Smooth muscle cell (in vitro differentiated cells): ENCODE results near the gene COLGALT1. TPM values are rescaled to one million over a fixed set of nuclear protein-coding genes. Genes with fewer than 3 reads are reported as not detected.
"Not testable (repeated sequence)": the region's sequence is repeated elsewhere in the genome, so short reads cannot be mapped to it uniquely, and the experiment has no call there.

Source experiments
- DNase-seq: peaks from one replicate; lab custom pipeline; 2025; ENCODE audit not compliant: unreplicated experiment; lab: John Stamatoyannopoulos, UW
- H2AFZ ChIP-seq: fragments of 200-600 bp; sonication (generic); 2 replicates; pipeline ENCODE4 v1.6.0; 2016; ENCODE audit warnings: antibody characterized with exemption, low read depth, mild to moderate bottlenecking
- H3F3A ChIP-seq: fragments of 200-600 bp; sonication (generic); 2 replicates; pipeline ENCODE4 v1.6.0; 2017; ENCODE audit warnings: antibody characterized with exemption, low read depth
- H3K27ac ChIP-seq: fragments of 200-600 bp; sonication (generic); 2 replicates; pipeline ENCODE4 v1.5.1; 2016; ENCODE audit warnings: low read depth, mild to moderate bottlenecking
- H3K27me3 ChIP-seq: fragments of 200-600 bp; sonication (generic); 2 replicates; pipeline ENCODE4 v1.6.1; 2016; ENCODE audit warnings: low read depth, mild to moderate bottlenecking
- H3K36me3 ChIP-seq: fragments of 200-600 bp; sonication (generic); 2 replicates; pipeline ENCODE4 v1.5.1; 2016; ENCODE audit warnings: low read depth
- H3K4me1 ChIP-seq: fragments of 200-600 bp; sonication (generic); 2 replicates; pipeline ENCODE4 v1.5.1; 2016; ENCODE audit warnings: low read depth
- H3K4me2 ChIP-seq: fragments of 200-600 bp; sonication (generic); 2 replicates; pipeline ENCODE4 v1.6.0; 2016; ENCODE audit warnings: mild to moderate bottlenecking
- H3K4me3 ChIP-seq: fragments of 200-600 bp; sonication (generic); 2 replicates; pipeline ENCODE4 v1.5.1; 2016; ENCODE audit warnings: mild to moderate bottlenecking
- H3K79me2 ChIP-seq: fragments of 200-600 bp; sonication (generic); 2 replicates; pipeline ENCODE4 v1.6.0; 2016; ENCODE audit warnings: low read depth, mild to moderate bottlenecking
- H3K9ac ChIP-seq: fragments of 200-600 bp; sonication (generic); 2 replicates; pipeline ENCODE4 v1.6.0; 2016; ENCODE audit warnings: low read depth
- H3K9me3 ChIP-seq: fragments of 200-600 bp; sonication (generic); replicated peaks from 2 replicates; pipeline ENCODE4 v1.5.1; 2016; ENCODE audit warnings: low read depth
- H4K20me1 ChIP-seq: fragments of 200-600 bp; sonication (generic); 2 replicates; pipeline ENCODE4 v1.6.0; 2016; ENCODE audit warnings: low read depth
- WGBS: methylation state at CpG from one replicate; pipeline ENCODE4 v1.1.7; 2016; ENCODE audit warnings: low lambda C conversion rate; 5-methylcytosine and 5-hydroxymethylcytosine counted together
- polyA plus RNA-seq: library from polyadenylated mRNA; unstranded; fragments of >200 nt; fragmentation: Nextera tagmentation; extraction: Ambion mirVana; gene quantifications from 2 replicates; pipeline ENCODE4 v1.2.1, GENCODE V29; 2016
- total RNA-seq: library from RNA; depleted of rRNA; stranded (reverse); fragments of >200 nt; gene quantifications from 2 replicates; pipeline ENCODE4 v1.2.3, GENCODE V29; 2014
- TF ChIP-seq, protein P1 (sequence below): fragments of 200-600 bp; sonication (generic); IDR thresholded peaks from 2 replicates; pipeline ENCODE4 v1.5.1; 2017; ENCODE audit warnings: borderline replicate concordance, mild to moderate bottlenecking, antibody characterized with exemption; ENCODE audit not compliant: insufficient read depth, poor library complexity, severe bottlenecking

COLGALT1 gene
- total and polyA plus RNA-seq, 2 experiments from 2014 or later: 126 to 151 TPM

DNA sequence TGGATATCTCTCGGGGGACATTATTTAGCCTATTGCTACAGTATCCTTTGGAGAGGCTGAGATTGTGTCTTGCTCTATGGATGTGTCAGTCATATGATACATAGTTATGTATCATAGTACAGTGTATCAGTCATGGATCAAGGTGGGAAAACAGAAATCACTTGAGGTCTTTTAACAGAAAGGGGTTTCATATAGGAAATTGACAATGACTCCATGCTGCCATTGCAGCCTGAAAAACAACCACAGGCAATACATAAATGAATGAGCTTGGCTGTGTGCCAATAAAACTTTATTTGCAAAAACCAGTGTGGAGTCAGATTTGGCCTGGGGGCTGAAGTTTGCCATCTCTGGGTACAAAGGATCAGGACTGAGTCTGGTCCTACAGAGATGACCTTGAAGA is 35.4 kb downstream of the COLGALT1 start:
- 100% methylated on average over 1 of the region's 1 CpG for WGBS
- H2AFZ ChIP-seq: no peak overlapping the region
- no peak overlapping the region for H3K4me2 ChIP-seq
- no peaks in the 10 kb centered on the region for H3F3A ChIP-seq
- no peaks in the 10 kb centered on the region for H3K27me3 ChIP-seq
- no peak for DNase-seq
- H3K4me3 ChIP-seq: no peak overlapping the region
- H3K27ac ChIP-seq: no peak overlapping the region
- H3K9ac ChIP-seq: no peak overlapping the region
- TF ChIP-seq, protein P1, sequence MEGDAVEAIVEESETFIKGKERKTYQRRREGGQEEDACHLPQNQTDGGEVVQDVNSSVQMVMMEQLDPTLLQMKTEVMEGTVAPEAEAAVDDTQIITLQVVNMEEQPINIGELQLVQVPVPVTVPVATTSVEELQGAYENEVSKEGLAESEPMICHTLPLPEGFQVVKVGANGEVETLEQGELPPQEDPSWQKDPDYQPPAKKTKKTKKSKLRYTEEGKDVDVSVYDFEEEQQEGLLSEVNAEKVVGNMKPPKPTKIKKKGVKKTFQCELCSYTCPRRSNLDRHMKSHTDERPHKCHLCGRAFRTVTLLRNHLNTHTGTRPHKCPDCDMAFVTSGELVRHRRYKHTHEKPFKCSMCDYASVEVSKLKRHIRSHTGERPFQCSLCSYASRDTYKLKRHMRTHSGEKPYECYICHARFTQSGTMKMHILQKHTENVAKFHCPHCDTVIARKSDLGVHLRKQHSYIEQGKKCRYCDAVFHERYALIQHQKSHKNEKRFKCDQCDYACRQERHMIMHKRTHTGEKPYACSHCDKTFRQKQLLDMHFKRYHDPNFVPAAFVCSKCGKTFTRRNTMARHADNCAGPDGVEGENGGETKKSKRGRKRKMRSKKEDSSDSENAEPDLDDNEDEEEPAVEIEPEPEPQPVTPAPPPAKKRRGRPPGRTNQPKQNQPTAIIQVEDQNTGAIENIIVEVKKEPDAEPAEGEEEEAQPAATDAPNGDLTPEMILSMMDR: no peak
- no peaks in the 10 kb centered on the region for H3K9me3 ChIP-seq
- no peaks in the 10 kb centered on the region for H4K20me1 ChIP-seq
- H3K36me3 ChIP-seq: no peaks in the 10 kb centered on the region
- H3K79me2 ChIP-seq: no peaks in the 10 kb centered on the region
- no peaks in the 10 kb centered on the region for H3K4me1 ChIP-seq

DNA sequence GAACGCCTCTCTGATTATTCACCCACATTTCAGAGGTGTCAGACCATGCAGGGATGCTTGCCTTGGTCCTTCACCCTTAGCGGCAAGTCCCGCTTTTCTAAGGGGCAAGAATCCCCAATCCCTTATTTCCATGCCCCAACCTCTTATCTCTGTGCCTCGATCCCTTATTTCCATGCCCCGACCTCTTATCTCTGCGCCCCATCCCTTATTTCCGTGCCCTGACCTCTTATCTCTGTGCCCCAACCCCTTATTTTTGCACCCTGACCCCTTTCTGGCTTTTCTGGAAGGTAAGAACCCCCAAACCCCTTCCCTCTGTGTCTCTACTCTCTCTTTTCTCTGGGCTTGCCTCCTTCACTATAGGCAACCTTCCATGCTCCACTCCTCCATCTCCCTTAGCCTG is 38.8 kb downstream of the COLGALT1 start:
- not testable (repeated sequence) for H4K20me1 ChIP-seq, H3K27me3 ChIP-seq, DNase-seq, H3K4me2 ChIP-seq, H3K27ac ChIP-seq, H3K36me3 ChIP-seq, H3K9me3 ChIP-seq, H3K4me1 ChIP-seq, H3K79me2 ChIP-seq, H3F3A ChIP-seq, H2AFZ ChIP-seq, H3K4me3 ChIP-seq, H3K9ac ChIP-seq
- 95% methylated on average over 7 of the region's 7 CpGs for WGBS

DNA sequence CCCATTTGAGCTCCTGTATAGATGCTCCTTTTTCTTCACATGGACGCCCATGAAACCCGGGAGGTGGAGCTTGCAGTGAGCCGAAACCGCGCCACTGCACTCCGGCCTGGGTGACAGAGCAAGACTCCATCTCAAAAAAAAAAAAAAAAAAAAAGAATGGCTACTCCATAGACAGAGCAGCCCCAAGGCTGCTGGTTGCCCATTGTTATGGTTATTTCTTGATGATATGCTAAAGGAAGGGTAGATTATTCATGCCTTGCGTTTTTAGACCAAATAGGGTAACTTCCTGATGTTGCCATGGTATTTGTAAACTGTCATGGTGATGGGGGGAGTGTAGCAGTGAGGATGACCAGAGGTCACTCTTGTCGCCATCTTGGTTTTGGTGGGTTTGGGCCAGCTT is 42.6 kb downstream of the COLGALT1 start:
- not testable (repeated sequence) for H3K9me3 ChIP-seq

DNA sequence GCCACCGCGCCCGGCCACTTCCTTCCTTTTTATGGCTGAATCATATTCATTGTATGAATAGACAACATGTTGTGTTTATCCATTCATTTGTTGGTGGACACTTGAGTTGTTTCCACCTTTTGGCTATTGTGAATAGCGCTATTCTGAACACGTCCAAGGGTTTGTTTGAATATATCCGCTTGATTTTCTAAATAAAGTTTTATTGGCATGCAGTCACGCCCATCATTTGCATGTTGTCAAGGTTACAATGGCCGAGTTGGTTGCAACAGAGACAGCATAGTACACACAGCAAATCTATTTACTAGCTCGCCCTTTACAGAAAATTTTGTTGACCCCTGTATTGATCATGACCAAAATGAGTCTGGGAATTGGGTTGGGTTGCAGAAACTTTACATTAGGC is 43.5 kb downstream of the COLGALT1 start:
- Histone ChIP-seq H3K79me2 (no peaks in the 10 kb centered on the region), H3K27me3 (peaks cover 3% of the 10 kb centered on the region), H3K36me3 (no peaks in the 10 kb centered on the region), H3K9ac (no peak overlapping the region), H3K4me1 (no peaks in the 10 kb centered on the region), H3K4me3 (no peak overlapping the region), H3K27ac (no peak overlapping the region), H4K20me1 (no peaks in the 10 kb centered on the region), H2AFZ (no peak overlapping the region), H3K9me3 (no peaks in the 10 kb centered on the region), H3K4me2 (no peak overlapping the region), H3F3A (no peaks in the 10 kb centered on the region)
- DNase-seq: no peak
- 96% methylated on average over 9 of the region's 9 CpGs for WGBS
- TF ChIP-seq, protein P1: no peak

More for the DNA sequence above, 42.6 kb downstream of the COLGALT1 start:
- not testable (repeated sequence) for H3K4me1 ChIP-seq, H3K36me3 ChIP-seq, H3K4me3 ChIP-seq, H2AFZ ChIP-seq, DNase-seq, H3K27ac ChIP-seq, H4K20me1 ChIP-seq, H3K27me3 ChIP-seq, H3K9ac ChIP-seq, H3F3A ChIP-seq, H3K4me2 ChIP-seq, H3K79me2 ChIP-seq
- WGBS: 69% methylated on average over 8 of the region's 8 CpGs

DNA sequence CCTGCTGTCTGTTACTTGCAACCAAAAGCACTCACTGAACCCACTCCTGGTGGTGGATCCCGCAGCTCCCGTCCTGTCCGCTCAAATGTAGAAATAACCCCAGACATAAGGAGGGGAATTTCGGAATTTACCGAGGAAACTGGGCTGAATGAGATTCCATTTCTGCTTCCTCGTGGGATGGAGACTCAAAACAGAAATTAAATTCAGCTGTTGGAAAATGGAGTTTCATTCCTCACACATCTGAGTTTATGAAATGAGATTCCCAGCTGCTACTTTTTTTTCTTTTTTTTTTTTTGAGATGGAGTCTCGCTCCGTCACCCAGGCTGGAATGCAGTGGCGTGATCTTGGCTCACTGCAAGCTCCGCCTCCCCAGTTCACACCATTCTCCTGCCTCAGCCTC is 44.3 kb downstream of the COLGALT1 start:
- no peaks in the 10 kb centered on the region for H3K36me3 ChIP-seq
- no peak for DNase-seq
- no peaks in the 10 kb centered on the region for H3K9me3 ChIP-seq
- H3F3A ChIP-seq: no peaks in the 10 kb centered on the region
- no peaks in the 10 kb centered on the region for H3K4me1 ChIP-seq
- H3K27me3 ChIP-seq: peaks cover 3% of the 10 kb centered on the region
- no peak overlapping the region for H3K9ac ChIP-seq
- H3K79me2 ChIP-seq: no peaks in the 10 kb centered on the region
- no peak overlapping the region for H2AFZ ChIP-seq
- 88% methylated on average over 10 of the region's 10 CpGs for WGBS
- TF ChIP-seq, protein P1: no peak
- no peak overlapping the region for H3K27ac ChIP-seq
- H3K4me3 ChIP-seq: no peak overlapping the region
- no peak overlapping the region for H3K4me2 ChIP-seq
- H4K20me1 ChIP-seq: no peaks in the 10 kb centered on the region
